GM12891 (cell line): ENCODE results near the gene PITPNM1.

Experiments
- POLR2A ChIP-seq: IDR thresholded peaks from 2 replicates; pipeline ENCODE4 v1.6.1; 2011; ENCODE audit warnings: low read depth, low read length, control low read depth
- POLR2AphosphoS5 ChIP-seq: IDR thresholded peaks from 2 replicates; pipeline ENCODE4 v1.6.1; 2011; ENCODE audit warnings: low read depth, low read length, control low read depth
- SPI1 ChIP-seq: IDR thresholded peaks from 2 replicates; pipeline ENCODE4 v1.6.1; 2011; ENCODE audit warnings: low read depth, low read length, control low read depth
- TAF1 ChIP-seq: IDR thresholded peaks from 2 replicates; pipeline ENCODE4 v1.6.1; 2011; ENCODE audit warnings: low read depth, low read length, control low read depth

DNA sequence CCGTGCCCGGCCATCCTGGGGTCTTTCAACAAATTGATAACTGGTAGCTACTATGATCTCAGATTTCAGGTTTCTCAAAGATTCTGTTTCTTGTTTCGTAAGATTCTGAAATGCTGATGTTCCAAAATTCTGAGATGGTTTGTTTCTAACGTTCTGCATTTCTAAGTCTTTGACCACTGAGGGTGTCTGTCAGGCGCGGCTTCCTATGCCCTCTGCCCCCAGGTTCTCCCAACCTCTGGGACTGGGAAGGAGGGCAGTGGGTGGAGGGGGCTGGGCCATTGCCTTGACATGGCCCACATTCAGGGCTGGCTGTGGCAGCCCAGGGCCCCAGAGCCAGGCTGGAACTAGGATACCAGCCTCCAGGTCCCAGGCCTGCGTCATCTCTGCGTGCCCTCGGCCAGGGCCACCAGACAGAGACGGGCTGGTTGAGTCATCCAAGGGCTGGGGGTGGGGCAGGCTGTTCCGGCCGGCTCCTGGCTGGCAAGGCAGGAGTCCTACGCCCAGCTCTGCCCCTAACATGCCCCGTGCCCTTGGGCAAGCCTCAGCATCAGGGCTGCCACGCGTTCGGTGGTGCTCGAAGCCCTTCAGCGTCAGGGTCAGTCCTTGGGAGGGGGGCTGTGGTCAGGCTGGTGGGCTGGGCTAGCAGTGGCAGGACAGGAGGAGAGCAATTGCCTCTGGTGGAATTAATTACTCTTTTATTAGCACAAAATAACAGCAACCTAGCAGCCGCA is 41.3 kb downstream of the PITPNM1 start:
- no peak for TF ChIP-seq POLR2AphosphoS5
- TF ChIP-seq POLR2A: no peak
- no peak for TF ChIP-seq SPI1
- no peak for TF ChIP-seq TAF1
